Suprapubic skin (tissue), 4 donors: ENCODE results near the gene PKP2. TPM values are rescaled to one million over a fixed set of nuclear protein-coding genes. Genes with fewer than 3 reads are reported as not detected.
A peak's percentile ranks its signal among the peaks of the same experiment; 100 is the strongest.

Experiments used
- DNase-seq, 2 donors: peaks; one replicate each; pipeline ENCODE4 v3.0.0-alpha.2; 2019; ENCODE audit warnings: low spot score in 2 of 2
- H3K27ac ChIP-seq: fragments of 200-600 bp; sonication (generic); one replicate; pipeline ENCODE4 v1.5.1; 2019
- H3K27me3 ChIP-seq: fragments of 200-600 bp; sonication (generic); one replicate; pipeline ENCODE4 v1.5.1; 2019
- H3K36me3 ChIP-seq: fragments of 200-600 bp; sonication (generic); one replicate; pipeline ENCODE4 v1.5.1; 2019
- H3K4me1 ChIP-seq: fragments of 200-600 bp; sonication (generic); one replicate; pipeline ENCODE4 v1.5.1; 2019
- H3K4me3 ChIP-seq: fragments of 200-600 bp; sonication (generic); one replicate; pipeline ENCODE4 v1.5.1; 2019; ENCODE audit warnings: mild to moderate bottlenecking
- H3K9me3 ChIP-seq: fragments of 200-600 bp; sonication (generic); one replicate; pipeline ENCODE4 v1.5.1; 2019
- CTCF ChIP-seq, 2 donors: fragments of 200-600 bp in 1 of 2; fragments of 450-650 bp in 1 of 2; sonication (generic) in 1 of 2; IDR thresholded peaks; one replicate each; pipeline ENCODE4 v1.5.1; 2016 to 2019; ENCODE audit warnings: antibody characterized with exemption in 2 of 2, mild to moderate bottlenecking in 1 of 2, moderate library complexity in 1 of 2
- EP300 ChIP-seq: sonication (generic); formaldehyde crosslinking; IDR thresholded peaks from one replicate; pipeline ENCODE4 v1.6.1; 2017; ENCODE audit warnings: antibody characterized with exemption
- POLR2A ChIP-seq, 2 donors: fragments of 450-650 bp; IDR thresholded peaks; one replicate each; pipeline ENCODE4 v1.6.1; 2017; ENCODE audit warnings: antibody characterized with exemption in 2 of 2, mild to moderate bottlenecking in 2 of 2, moderate library complexity in 2 of 2
- POLR2AphosphoS5 ChIP-seq, 3 donors: sonication (generic); formaldehyde crosslinking; IDR thresholded peaks; one replicate each; pipeline ENCODE4 v1.6.1; 2017; ENCODE audit warnings: antibody characterized with exemption in 3 of 3
- WGBS: methylation state at CpG from one replicate; pipeline ENCODE4 v1.1.5; 2018; 5-methylcytosine and 5-hydroxymethylcytosine counted together
- total RNA-seq, 4 donors: library from RNA; depleted of rRNA; stranded (reverse); fragments of >200 nt; gene quantifications; one replicate each; pipeline ENCODE4 v1.1.0, GENCODE V29; 2016

PKP2 gene
- total RNA-seq, 4 donors from 2014 or later = 5.4 to 16.3 (median 6.0) TPM

GRCh38 chr12:32828120-32828519 is 68.5 kb downstream of the PKP2 start:
- H3K9me3 ChIP-seq = no peaks in the 10 kb centered on the region
- WGBS = 80% methylated on average over 1 of the region's 1 CpG
- no peaks in the 10 kb centered on the region for H3K4me1 ChIP-seq
- no peak for DNase-seq
- no peaks in the 10 kb centered on the region for H3K27me3 ChIP-seq
- H3K4me3 ChIP-seq = no peak overlapping the region
- no peak overlapping the region for H3K27ac ChIP-seq
- no peak for TF ChIP-seq POLR2A (IDR thresholded peaks at IDR 0.05)
- TF ChIP-seq POLR2AphosphoS5 (IDR thresholded peaks at IDR 0.05) = no peak
- no peaks in the 10 kb centered on the region for H3K36me3 ChIP-seq

- Histone ChIP-seq H3K27ac (no peak overlapping the region), H3K27me3 (no peaks in the 10 kb centered on the region), H3K36me3 (peaks cover 3% of the 10 kb centered on the region), H3K9me3 (no peaks in the 10 kb centered on the region), H3K4me1 (no peaks in the 10 kb centered on the region), H3K4me3 (no peak overlapping the region)
- no peak for DNase-seq
- WGBS = 62% methylated on average over 3 of the region's 3 CpGs
- TF ChIP-seq CTCF (IDR thresholded peaks at IDR 0.05) = no peak
- no peak for TF ChIP-seq EP300
- TF ChIP-seq POLR2A (IDR thresholded peaks at IDR 0.05) = no peak
- TF ChIP-seq POLR2AphosphoS5 (IDR thresholded peaks at IDR 0.05) = no peak
Observed at GRCh38 chr12:32826807-32827412, 69.7 kb downstream of the PKP2 start.

GRCh38 chr12:32824596-32824995 is 72.0 kb downstream of the PKP2 start:
- no peaks in the 10 kb centered on the region for H3K9me3 ChIP-seq
- H3K4me3 ChIP-seq = no peak overlapping the region
- no peak for TF ChIP-seq CTCF (IDR thresholded peaks at IDR 0.05)
- no peak for TF ChIP-seq EP300
- no peak for TF ChIP-seq POLR2AphosphoS5 (IDR thresholded peaks at IDR 0.05)
- TF ChIP-seq POLR2A (IDR thresholded peaks at IDR 0.05) = no peak
- WGBS = 96% methylated on average over 1 of the region's 1 CpG
- H3K27me3 ChIP-seq = no peaks in the 10 kb centered on the region
- peaks cover 3% of the 10 kb centered on the region for H3K36me3 ChIP-seq
- no peak overlapping the region for H3K27ac ChIP-seq
- no peaks in the 10 kb centered on the region for H3K4me1 ChIP-seq
- DNase-seq = no peak

GRCh38 chr12:32822344-32822743 is 74.2 kb downstream of the PKP2 start:
- no peak for TF ChIP-seq EP300
- TF ChIP-seq POLR2AphosphoS5 (IDR thresholded peaks at IDR 0.05) = no peak
- TF ChIP-seq CTCF (IDR thresholded peaks at IDR 0.05) = no peak
- TF ChIP-seq POLR2A (IDR thresholded peaks at IDR 0.05) = no peak
- 54% methylated on average over 5 of the region's 5 CpGs for WGBS
- no peak for DNase-seq
- H3K4me1 ChIP-seq = no peaks in the 10 kb centered on the region
- no peak overlapping the region for H3K4me3 ChIP-seq
- peaks cover 3% of the 10 kb centered on the region for H3K36me3 ChIP-seq
- no peaks in the 10 kb centered on the region for H3K9me3 ChIP-seq
- H3K27me3 ChIP-seq = no peaks in the 10 kb centered on the region
- H3K27ac ChIP-seq = peak overlapping the region; percentile 14

- 47% methylated on average over 2 of the region's 2 CpGs for WGBS
- H3K9me3 ChIP-seq = no peaks in the 10 kb centered on the region
- peaks cover 3% of the 10 kb centered on the region for H3K36me3 ChIP-seq
- no peak for DNase-seq
- H3K27me3 ChIP-seq = no peaks in the 10 kb centered on the region
- no peak overlapping the region for H3K27ac ChIP-seq
- H3K4me1 ChIP-seq = no peaks in the 10 kb centered on the region
- TF ChIP-seq CTCF (IDR thresholded peaks at IDR 0.05) (no peak), POLR2A (IDR thresholded peaks at IDR 0.05) (no peak), POLR2AphosphoS5 (IDR thresholded peaks at IDR 0.05) (no peak), EP300 (no peak)
- H3K4me3 ChIP-seq = no peak overlapping the region
Observed at GRCh38 chr12:32821710-32822109, 74.9 kb downstream of the PKP2 start.

GRCh38 chr12:32821293-32821692 is 75.3 kb downstream of the PKP2 start:
- H3K36me3 ChIP-seq = peaks cover 3% of the 10 kb centered on the region
- no peak for DNase-seq
- H3K27me3 ChIP-seq = no peaks in the 10 kb centered on the region
- H3K4me3 ChIP-seq = no peak overlapping the region
- no peaks in the 10 kb centered on the region for H3K4me1 ChIP-seq
- WGBS = 73% methylated on average over 8 of the region's 8 CpGs
- no peak overlapping the region for H3K27ac ChIP-seq
- no peaks in the 10 kb centered on the region for H3K9me3 ChIP-seq
- TF ChIP-seq CTCF (IDR thresholded peaks at IDR 0.05) (no peak), EP300 (no peak), POLR2A (IDR thresholded peaks at IDR 0.05) (no peak), POLR2AphosphoS5 (IDR thresholded peaks at IDR 0.05) (no peak)
